Measurements from ENCODE around the gene ADM2. TPM values are rescaled to one million over a fixed set of nuclear protein-coding genes. Genes with fewer than 3 reads are reported as not detected.

The ADM2 gene
- total and polyA plus RNA-seq, 2 experiments from 2014 or later = 0.10 to 0.39 TPM

DNA sequence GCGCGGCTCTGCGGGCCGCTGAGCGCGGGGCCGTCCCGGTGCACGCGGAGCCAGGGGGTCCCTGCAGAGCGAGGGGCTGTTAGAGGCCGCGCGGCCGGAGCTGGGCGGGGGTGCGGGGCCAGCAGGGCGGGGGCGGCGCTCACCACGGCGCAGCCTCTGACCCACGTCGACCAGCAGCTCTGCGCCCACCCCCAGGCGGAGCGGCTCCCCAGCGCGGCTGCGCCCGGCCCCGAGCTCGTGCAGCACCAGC is 44.4 kb downstream of the ADM2 start:
- DNase-seq (ENCODE audit: low read depth in 1 of 2, low spot score in 1 of 2) = no peak
- H3K36me3 ChIP-seq = peaks cover 9% of the 10 kb centered on the region
- H3K27ac ChIP-seq = peak overlapping the region; percentile 80
- TF ChIP-seq, protein P1, sequence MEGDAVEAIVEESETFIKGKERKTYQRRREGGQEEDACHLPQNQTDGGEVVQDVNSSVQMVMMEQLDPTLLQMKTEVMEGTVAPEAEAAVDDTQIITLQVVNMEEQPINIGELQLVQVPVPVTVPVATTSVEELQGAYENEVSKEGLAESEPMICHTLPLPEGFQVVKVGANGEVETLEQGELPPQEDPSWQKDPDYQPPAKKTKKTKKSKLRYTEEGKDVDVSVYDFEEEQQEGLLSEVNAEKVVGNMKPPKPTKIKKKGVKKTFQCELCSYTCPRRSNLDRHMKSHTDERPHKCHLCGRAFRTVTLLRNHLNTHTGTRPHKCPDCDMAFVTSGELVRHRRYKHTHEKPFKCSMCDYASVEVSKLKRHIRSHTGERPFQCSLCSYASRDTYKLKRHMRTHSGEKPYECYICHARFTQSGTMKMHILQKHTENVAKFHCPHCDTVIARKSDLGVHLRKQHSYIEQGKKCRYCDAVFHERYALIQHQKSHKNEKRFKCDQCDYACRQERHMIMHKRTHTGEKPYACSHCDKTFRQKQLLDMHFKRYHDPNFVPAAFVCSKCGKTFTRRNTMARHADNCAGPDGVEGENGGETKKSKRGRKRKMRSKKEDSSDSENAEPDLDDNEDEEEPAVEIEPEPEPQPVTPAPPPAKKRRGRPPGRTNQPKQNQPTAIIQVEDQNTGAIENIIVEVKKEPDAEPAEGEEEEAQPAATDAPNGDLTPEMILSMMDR (IDR thresholded peaks at IDR 0.05; ENCODE audit: low read depth, low read length) = no peak
- H3K27me3 ChIP-seq = peaks cover 15% of the 10 kb centered on the region
- no peaks in the 10 kb centered on the region for H3K9me3 ChIP-seq (ENCODE audit: low read depth)
- peaks cover 10% of the 10 kb centered on the region for H3K4me1 ChIP-seq (ENCODE audit: low read depth)
- H3K4me3 ChIP-seq = peak overlapping the region; percentile 63

DNA sequence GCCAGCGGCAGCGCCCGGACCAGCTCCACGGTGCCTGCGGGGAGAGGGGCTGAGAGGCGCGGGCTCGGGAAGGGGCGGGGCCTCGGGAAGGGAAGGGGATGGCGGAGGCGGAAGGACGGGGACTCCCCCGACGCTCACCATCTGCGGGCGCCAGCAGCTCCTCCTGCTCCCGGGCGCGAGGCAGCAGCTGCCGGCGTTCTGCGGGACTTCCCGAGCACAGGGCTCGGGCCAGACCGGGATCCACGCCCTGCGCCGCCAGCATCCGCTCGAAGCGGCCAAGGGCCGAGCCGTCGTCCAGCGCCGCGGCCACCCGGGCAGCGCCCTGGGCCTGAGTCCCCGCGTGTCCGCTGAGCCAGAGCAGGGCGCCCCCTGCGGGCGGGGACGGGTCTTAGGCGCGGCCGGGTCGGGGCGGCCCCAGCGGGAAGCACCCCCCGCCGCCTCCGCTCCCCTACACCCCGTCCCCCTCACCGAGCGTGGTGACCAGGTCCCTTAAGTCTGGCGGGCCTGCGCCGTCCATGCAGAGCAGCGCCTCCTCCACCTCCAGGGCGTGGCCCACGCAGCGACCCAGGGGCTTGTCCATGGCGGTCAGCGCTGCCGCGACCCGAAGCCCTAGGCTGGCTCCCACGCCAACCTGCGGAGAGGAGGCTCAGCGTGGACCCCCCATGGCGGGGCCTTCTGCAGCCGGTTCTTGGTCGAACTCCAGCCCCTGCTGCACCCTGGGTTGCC is 44.9 kb downstream of the ADM2 start:
- TF ChIP-seq, protein P1 (IDR thresholded peaks at IDR 0.05; ENCODE audit: low read depth, low read length) = peak; percentile 41
- Histone ChIP-seq H3K27me3 (peaks cover 20% of the 10 kb centered on the region), H3K36me3 (peaks cover 9% of the 10 kb centered on the region), H3K4me3 (peak overlapping the region; percentile 63), H3K9me3 (ENCODE audit: low read depth) (no peaks in the 10 kb centered on the region), H3K4me1 (ENCODE audit: low read depth) (peaks cover 10% of the 10 kb centered on the region), H3K27ac (peak overlapping the region; percentile 80)
- peak; percentile 82 to 84 for DNase-seq (ENCODE audit: low read depth in 1 of 2, low spot score in 1 of 2)

DNA sequence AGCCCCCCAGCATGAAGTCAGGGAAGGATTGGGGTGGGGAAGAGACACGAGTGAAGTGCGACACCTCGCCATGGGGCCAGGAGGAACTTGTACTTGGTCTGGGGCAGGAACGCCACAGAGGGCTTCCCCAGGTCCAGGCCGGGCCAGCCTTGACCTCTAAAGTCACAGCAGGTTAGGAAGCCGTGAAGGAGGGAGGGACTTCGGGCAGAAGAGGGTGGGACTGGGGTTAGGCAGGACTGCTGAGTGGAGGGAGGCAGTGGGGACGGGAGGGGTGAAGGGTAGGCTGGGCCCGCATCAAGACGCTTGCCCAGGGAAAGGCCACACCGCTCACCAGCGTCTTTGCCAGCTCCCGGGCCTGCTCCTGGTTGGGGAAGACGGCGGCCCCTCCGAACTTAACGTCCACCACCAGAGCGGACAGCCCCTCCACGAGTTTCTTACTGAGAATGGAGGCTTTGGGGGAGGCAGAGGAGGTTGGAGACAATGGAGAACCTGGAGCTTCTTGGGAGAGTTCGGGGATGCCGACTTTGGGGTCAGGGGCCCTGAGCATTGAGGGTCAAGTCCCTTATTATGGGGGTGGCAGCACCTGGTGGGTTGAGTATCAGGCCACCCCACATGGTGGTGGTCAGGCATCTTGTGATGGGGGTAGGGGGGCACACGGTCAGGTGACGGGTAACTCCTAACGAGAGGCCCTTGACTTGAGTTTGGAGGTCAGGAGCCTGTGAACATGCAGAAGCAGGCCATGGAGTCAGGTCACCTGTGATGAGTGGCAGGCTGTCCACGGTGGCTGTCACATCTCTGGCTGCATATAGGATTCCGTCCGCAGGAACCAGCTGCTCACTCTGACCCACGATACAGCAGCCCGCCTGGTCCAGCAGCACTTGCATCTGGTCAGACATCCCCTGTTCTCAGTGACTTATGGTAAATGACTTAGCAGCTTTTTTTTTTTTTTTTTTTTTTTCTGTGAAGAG is 45.8 kb downstream of the ADM2 start:
- Histone ChIP-seq H3K9me3 (ENCODE audit: low read depth) (no peaks in the 10 kb centered on the region), H3K27me3 (peaks cover 27% of the 10 kb centered on the region), H3K36me3 (peaks cover 7% of the 10 kb centered on the region), H3K4me1 (ENCODE audit: low read depth) (peaks cover 10% of the 10 kb centered on the region), H3K4me3 (peak overlapping the region; percentile 63), H3K27ac (peak overlapping the region; percentile 80)
- DNase-seq (ENCODE audit: low read depth in 1 of 2, low spot score in 1 of 2) = peak; percentile 54 to 67
- TF ChIP-seq, protein P1 (IDR thresholded peaks at IDR 0.05; ENCODE audit: low read depth, low read length) = no peak

DNA sequence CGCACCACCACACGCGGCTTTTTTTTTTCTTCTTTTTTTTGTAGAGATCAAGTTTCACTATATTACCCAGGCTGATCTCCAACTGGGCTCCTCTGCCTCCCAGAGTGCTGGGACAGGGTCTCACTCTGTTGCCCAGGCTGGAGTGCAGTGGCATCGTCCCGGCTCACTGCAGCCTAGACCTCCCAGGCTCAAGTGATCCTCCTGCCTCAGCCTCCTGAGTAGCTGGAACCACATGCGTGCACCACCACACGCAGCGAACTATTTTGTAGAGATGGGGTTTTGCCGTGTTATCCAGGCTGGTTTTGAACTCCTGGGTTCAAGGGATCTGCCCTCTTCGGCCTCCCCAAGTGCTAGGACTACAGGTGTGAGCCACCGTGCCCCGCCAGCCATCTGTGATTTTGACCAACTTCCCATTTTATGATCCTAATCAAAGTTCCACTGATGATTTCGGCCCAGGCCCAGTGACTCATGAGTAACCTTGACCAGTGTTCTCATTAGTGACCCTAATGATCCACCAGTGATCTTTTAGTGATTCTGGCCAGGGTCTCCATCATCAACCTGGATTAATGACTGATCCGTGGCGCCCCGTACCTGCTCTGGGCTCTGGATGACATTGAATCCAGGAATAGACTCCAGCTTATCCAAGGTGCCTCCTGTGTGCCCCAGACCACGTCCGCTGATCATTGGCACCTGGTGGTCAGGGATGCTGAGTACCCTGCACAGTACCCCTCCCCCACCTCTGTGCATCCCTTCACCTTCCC is 46.8 kb downstream of the ADM2 start:
- Histone ChIP-seq H3K4me3 (no peak overlapping the region), H3K9me3 (ENCODE audit: low read depth) (no peaks in the 10 kb centered on the region), H3K27me3 (peaks cover 27% of the 10 kb centered on the region), H3K27ac (no peak overlapping the region), H3K4me1 (ENCODE audit: low read depth) (peaks cover 14% of the 10 kb centered on the region), H3K36me3 (peaks cover under 1% of the 10 kb centered on the region)
- TF ChIP-seq, protein P1 (IDR thresholded peaks at IDR 0.05; ENCODE audit: low read depth, low read length) = no peak
- DNase-seq (ENCODE audit: low read depth in 1 of 2, low spot score in 1 of 2) = no peak

DNA sequence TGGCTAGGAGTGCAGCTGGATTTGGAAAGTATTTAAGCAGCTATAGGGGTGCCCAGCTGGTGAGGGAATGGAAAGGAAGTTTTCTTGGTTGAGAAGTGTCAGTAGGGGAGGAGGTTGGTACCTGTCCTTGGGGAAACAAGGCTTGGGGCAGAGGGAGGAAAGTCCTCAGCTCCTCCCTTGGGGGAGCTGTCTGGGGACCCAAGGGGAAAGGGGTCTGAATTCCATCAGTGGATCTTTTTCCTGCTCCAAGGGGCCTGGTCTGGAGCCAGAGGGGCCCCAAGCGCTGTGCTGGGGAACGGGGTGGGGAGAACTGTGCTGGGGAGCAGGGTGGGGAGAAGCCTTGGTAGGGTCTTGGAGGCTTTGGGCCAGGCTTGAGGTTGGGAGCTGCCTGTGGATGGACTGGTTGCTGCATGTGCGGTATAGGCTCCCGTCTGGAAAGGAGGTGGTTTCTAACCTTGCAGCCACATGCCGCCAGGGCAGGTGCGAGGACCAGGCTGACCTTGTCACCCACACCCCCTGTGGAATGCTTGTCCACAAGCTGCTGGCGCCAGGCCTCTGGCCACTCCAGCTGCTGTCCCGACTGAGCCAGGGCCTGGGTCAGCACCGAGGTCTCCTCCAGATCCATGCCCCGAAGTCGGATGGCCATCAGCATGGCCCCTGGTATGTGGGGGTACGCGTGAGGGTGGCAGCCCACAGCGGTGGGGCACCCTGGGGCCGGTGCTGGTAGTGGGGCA is 47.5 kb downstream of the ADM2 start:
- peaks cover 27% of the 10 kb centered on the region for H3K27me3 ChIP-seq

More for the DNA sequence above, 47.5 kb downstream of the ADM2 start:
- DNase-seq (ENCODE audit: low read depth in 1 of 2, low spot score in 1 of 2) = no peak
- Histone ChIP-seq H3K27ac (no peak overlapping the region), H3K4me3 (no peak overlapping the region), H3K4me1 (ENCODE audit: low read depth) (peaks cover 19% of the 10 kb centered on the region), H3K9me3 (ENCODE audit: low read depth) (no peaks in the 10 kb centered on the region), H3K36me3 (no peaks in the 10 kb centered on the region)
- TF ChIP-seq, protein P1 (IDR thresholded peaks at IDR 0.05; ENCODE audit: low read depth, low read length) = no peak

All from cardiac muscle cell (in vitro differentiated cells and primary cell).